SU-DHL-6 (cell line): ENCODE data around the gene MMRN1.

Source experiments
- H2AFZ ChIP-seq: fragments of 200-600 bp; sonication (generic); 2 replicates; pipeline ENCODE4 v1.6.1; 2014; ENCODE audit warnings: low read depth, mild to moderate bottlenecking, moderate library complexity, mixed read lengths, antibody characterized with exemption, low read length; ENCODE audit not compliant: severe bottlenecking
- H3F3A ChIP-seq: fragments of 200-600 bp; shearing (Covaris generic); 2 replicates; pipeline ENCODE4 v1.6.0; 2016; ENCODE audit warnings: antibody characterized with exemption, mild to moderate bottlenecking; ENCODE audit not compliant: insufficient read depth
- H3K27ac ChIP-seq: fragments of 200-600 bp; sonication (generic); 2 replicates; pipeline ENCODE4 v1.5.1; 2016; ENCODE audit warnings: low read depth, mild to moderate bottlenecking, low read length, moderate library complexity, mixed read lengths
- H3K27me3 ChIP-seq: fragments of 200-600 bp; sonication (generic), shearing (Covaris generic); 2 replicates; pipeline ENCODE4 v1.6.0; 2014; ENCODE audit warnings: mild to moderate bottlenecking, low read length
- H3K36me3 ChIP-seq: fragments of 200-600 bp; sonication (generic); 2 replicates; pipeline ENCODE4 v1.6.1; 2014; ENCODE audit warnings: mild to moderate bottlenecking, low read length, mixed read lengths
- H3K4me2 ChIP-seq: fragments of 300-600, 200-600 bp; shearing (Covaris generic), sonication (generic); 2 replicates; pipeline ENCODE4 v1.6.0; 2014; ENCODE audit warnings: low read length, low read depth, mild to moderate bottlenecking; ENCODE audit not compliant: poor library complexity, severe bottlenecking
- H3K4me3 ChIP-seq: fragments of 200-600 bp; sonication (generic); 2 replicates; pipeline ENCODE4 v1.5.1; 2014; ENCODE audit warnings: antibody characterized with exemption, low read length, mild to moderate bottlenecking, mixed read lengths; ENCODE audit not compliant: insufficient read depth, poor library complexity, severe bottlenecking
- H3K79me2 ChIP-seq: fragments of 200-600 bp; sonication (generic); 2 replicates; pipeline ENCODE4 v1.6.1; 2014; ENCODE audit warnings: mild to moderate bottlenecking, low read length, moderate library complexity; ENCODE audit not compliant: insufficient read depth
- H3K9ac ChIP-seq: fragments of 200-600 bp; sonication (generic); 2 replicates; pipeline ENCODE4 v1.7.0; 2014; ENCODE audit warnings: mild to moderate bottlenecking, low read length
- H3K9me2 ChIP-seq: fragments of 200-600 bp; sonication (generic); replicated peaks from 2 replicates; pipeline ENCODE4 v1.6.1; 2014; ENCODE audit warnings: low read length; ENCODE audit not compliant: insufficient read depth
- H3K9me3 ChIP-seq: fragments of 200-600 bp; sonication (generic); 2 replicates; pipeline ENCODE4 v1.6.1; 2014; ENCODE audit warnings: low read length, mixed read lengths; ENCODE audit not compliant: insufficient read depth
- H4K20me1 ChIP-seq: fragments of 200-600 bp; sonication (generic); 2 replicates; pipeline ENCODE4 v1.6.1; 2014; ENCODE audit warnings: low read depth, mild to moderate bottlenecking, antibody characterized with exemption, low read length, moderate library complexity, mixed read lengths
- EZH2phosphoT487 ChIP-seq: fragments of 200-600 bp; sonication (generic), shearing (Covaris generic); conservative IDR thresholded peaks from 2 replicates; pipeline ENCODE4 v1.6.1; 2018; ENCODE audit warnings: mild to moderate bottlenecking, antibody characterized with exemption, low read length, moderate library complexity, mixed read lengths
- TF ChIP-seq, protein P1 (sequence below): fragments of 200-600 bp; sonication (generic); IDR thresholded peaks from one replicate; pipeline ENCODE4 v1.5.1; 2017; ENCODE audit warnings: antibody characterized with exemption, mild to moderate bottlenecking, low read length, moderate library complexity; ENCODE audit not compliant: insufficient read depth, poor library complexity, severe bottlenecking

MMRN1 gene

GRCh38 chr4:89995006-89995405, 100.4 kb downstream of the MMRN1 start:
- Histone ChIP-seq H3K9me2 (no peaks in the 10 kb centered on the region), H3K4me2 (no peak overlapping the region), H3K27me3 (no peaks in the 10 kb centered on the region), H3K4me3 (no peak overlapping the region), H3K9me3 (no peaks in the 10 kb centered on the region), H3K9ac (no peak overlapping the region), H3K36me3 (no peaks in the 10 kb centered on the region), H2AFZ (no peak overlapping the region), H4K20me1 (no peaks in the 10 kb centered on the region), H3K79me2 (no peaks in the 10 kb centered on the region), H3K27ac (no peak overlapping the region), H3F3A (no peaks in the 10 kb centered on the region)
- TF ChIP-seq, protein P1, sequence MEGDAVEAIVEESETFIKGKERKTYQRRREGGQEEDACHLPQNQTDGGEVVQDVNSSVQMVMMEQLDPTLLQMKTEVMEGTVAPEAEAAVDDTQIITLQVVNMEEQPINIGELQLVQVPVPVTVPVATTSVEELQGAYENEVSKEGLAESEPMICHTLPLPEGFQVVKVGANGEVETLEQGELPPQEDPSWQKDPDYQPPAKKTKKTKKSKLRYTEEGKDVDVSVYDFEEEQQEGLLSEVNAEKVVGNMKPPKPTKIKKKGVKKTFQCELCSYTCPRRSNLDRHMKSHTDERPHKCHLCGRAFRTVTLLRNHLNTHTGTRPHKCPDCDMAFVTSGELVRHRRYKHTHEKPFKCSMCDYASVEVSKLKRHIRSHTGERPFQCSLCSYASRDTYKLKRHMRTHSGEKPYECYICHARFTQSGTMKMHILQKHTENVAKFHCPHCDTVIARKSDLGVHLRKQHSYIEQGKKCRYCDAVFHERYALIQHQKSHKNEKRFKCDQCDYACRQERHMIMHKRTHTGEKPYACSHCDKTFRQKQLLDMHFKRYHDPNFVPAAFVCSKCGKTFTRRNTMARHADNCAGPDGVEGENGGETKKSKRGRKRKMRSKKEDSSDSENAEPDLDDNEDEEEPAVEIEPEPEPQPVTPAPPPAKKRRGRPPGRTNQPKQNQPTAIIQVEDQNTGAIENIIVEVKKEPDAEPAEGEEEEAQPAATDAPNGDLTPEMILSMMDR, result no peak

- Histone ChIP-seq H3K79me2 (no peaks in the 10 kb centered on the region), H3K9me2 (no peaks in the 10 kb centered on the region), H4K20me1 (no peaks in the 10 kb centered on the region)
These were observed 101.2 kb downstream of the MMRN1 start for GRCh38 chr4:89995814-89996213.

DNA sequence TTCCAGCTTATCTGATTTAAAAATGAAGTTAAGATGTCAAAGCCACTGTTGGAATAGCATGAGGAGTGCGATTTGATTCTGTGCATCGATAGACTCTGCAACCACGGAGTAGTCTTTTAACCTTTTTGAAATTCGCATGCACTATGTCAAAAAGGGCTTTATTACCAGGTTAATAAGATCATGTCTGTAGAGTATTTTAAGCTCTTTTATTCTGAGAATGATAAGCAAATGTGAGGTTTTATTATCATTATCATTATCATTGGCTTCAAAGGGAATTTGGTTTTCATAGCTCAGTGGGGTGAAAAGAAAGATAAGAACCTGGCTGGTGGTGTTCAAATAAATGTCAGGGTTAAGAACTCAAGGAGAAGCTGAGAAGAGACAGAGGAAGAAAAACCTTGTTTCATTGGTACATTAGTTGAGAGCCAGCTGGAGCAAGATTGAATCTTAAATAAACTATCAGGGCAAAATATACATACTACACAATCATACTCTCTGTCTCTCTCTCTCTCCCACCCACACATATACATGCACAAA, 102.6 kb downstream of the MMRN1 start:
- H3F3A ChIP-seq, result no peaks in the 10 kb centered on the region
- H3K27me3 ChIP-seq, result no peaks in the 10 kb centered on the region
- no peaks in the 10 kb centered on the region for H3K9me2 ChIP-seq
- H2AFZ ChIP-seq, result no peak overlapping the region
- no peaks in the 10 kb centered on the region for H3K36me3 ChIP-seq
- no peak overlapping the region for H3K4me2 ChIP-seq
- no peaks in the 10 kb centered on the region for H3K9me3 ChIP-seq
- H3K4me3 ChIP-seq, result no peak overlapping the region
- H3K9ac ChIP-seq, result no peak overlapping the region
- TF ChIP-seq, protein P1, result no peak
- TF ChIP-seq EZH2phosphoT487, result no peak
- H3K79me2 ChIP-seq, result no peaks in the 10 kb centered on the region
- H3K27ac ChIP-seq, result no peak overlapping the region
- H4K20me1 ChIP-seq, result no peaks in the 10 kb centered on the region

More at GRCh38 chr4:89995814-89996213, 101.2 kb downstream of the MMRN1 start:
- Histone ChIP-seq H3F3A (no peaks in the 10 kb centered on the region), H2AFZ (no peak overlapping the region), H3K27ac (no peak overlapping the region), H3K9me3 (no peaks in the 10 kb centered on the region), H3K4me2 (no peak overlapping the region), H3K36me3 (no peaks in the 10 kb centered on the region), H3K4me3 (no peak overlapping the region), H3K27me3 (no peaks in the 10 kb centered on the region), H3K9ac (no peak overlapping the region)
- TF ChIP-seq, protein P1, result no peak
- no peak for TF ChIP-seq EZH2phosphoT487
